HUDEP-2 (cell line): ENCODE data around the gene XCL1.
A peak's percentile ranks its signal among the peaks of the same experiment; 100 is the strongest.
"Not testable (repeated sequence)": the region's sequence is repeated elsewhere in the genome, so short reads cannot be mapped to it uniquely, and the experiment has no call there.

Source experiments
- DNase-seq, 76 experiments: peaks; one replicate each; lab custom pipeline; 2025; ENCODE audit not compliant: unreplicated experiment in 76 of 76; lab: John Stamatoyannopoulos, UW

Gene XCL1, protein sequence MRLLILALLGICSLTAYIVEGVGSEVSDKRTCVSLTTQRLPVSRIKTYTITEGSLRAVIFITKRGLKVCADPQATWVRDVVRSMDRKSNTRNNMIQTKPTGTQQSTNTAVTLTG

DNA sequence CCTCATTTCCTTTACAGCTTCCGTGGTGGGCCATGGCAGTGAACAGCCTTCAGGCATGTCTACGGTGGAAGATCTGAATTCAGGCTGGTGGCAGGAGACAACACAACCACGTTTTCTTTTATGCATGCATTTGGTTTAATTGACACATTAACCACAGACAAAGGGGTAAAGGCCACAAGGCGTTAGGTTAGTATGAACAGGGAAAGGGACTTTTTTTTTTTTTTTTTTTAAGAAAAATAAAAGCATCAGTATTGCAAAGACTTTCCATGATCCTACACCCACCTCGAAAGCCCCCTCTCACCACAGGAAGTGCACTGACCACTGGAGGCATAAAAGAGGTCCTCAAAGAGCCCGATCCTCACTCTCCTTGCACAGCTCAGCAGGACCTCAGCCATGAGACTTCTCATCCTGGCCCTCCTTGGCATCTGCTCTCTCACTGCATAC, at the start of gene XCL1:
XCL1 (plus strand) TSS at position 361 of the 444 bp plus-strand sequence; CDS start at position 394, 33 bp downstream.
- not testable (repeated sequence) for DNase-seq

DNA sequence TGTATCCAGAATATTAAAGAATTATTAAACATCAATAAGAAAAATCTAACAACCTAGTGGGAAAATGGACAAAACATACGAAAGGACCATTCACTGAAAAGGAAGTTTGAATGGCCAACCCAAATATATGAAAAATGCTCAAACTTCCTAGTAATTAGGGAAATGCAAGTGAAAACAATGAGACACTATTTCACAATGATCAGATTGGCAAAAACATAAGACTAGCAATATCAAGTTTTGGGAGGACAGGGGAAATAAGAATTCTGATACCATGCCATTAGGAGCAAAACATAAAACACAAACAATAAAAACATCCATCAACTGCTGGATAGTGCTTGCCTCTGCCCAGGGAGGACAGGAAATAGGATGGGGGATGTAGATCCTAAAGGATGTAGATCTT, 46.9 kb upstream of the XCL1 start:
- no peak for DNase-seq

DNA sequence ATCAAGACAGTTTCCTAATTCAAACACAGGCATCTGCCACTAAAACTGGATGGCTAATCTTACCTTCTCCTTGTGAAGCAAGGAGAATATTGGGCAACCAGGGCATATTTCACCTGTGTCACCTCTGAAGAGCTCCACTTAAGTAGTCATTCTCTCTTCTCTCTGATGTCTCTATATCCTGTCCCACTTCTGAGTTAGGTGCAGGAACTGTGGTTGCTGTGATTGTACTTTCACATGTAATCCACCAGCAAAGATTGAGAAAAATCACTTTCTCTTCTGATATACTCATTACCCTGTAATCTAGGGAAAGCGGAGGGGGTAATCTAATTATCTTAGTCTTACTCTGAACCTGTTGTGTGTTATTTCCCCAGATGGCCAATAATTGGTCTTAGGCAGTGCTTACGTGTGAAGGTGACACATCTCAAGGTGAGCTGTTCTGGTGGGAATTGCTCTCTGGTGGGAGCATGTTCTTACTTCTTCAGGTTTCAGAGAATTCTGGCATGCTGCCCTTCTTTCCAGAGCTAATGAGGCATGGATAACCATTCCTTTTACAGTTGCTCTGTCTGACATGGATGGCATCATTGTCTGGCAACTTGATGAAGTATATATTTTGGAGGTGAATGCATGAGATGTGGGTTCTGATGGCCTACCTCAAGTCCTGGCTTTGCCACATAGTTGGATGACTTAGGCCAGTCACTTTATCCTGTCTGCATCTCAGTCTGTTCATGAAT, 44.6 kb upstream of the XCL1 start:
- no peak for DNase-seq

DNA sequence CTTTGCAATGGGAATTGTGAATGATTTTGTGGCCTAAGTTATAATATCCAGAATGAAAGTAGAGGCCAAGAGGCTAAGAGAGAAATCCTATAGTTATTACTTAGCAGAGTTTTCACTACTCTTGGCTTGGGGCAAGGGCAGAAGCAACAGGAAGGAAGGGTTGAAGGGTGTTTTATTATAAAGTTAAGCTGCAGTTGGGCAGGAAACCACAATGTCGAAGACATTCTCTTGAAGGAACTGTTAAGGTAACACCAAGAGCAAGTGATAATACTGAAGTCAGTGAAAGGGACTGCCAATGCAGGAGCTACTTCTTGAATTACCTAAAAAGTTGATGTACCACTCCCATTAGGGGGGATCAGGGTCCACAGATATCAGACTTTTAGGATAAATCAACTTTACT, 40.9 kb upstream of the XCL1 start:
- no peak for DNase-seq

DNA sequence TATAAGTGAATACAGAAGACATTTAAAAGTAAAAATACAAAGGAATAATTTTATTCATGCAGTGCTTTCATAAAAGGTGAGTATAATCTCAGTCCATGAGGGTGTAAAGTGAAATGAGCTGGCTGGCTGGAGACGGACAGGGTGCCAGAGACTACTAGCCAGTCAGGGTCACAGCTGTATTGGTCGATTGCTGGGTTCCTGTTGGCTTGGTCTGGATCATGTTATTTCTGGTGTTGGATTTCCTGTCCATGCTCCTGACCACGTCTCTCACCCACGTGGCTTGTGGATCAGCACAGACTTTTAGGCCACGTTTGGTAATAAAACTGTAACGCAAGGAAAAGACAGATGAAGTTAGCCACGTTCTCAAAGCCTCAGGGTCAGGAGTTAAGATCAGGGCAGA, 35.6 kb upstream of the XCL1 start:
- not testable (repeated sequence) for DNase-seq

DNA sequence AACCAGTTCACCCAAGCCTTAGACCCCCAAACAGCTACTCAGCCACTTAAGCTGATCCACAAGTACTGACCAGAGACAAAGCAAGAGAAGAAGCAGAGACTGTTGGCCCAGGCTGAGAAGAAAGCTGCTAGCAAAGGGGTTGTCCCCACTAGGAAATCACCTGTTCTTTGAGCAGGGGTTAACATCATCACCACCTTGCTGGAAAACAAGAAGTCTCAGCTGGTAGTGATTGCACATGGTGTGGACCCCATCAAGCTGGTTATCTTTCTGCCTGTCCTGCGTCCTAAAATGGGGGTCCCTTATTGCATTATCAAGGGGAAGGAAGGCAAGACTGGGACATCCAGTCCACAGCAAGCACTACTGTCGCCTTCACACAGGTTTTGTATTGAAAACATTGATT, 33.4 kb upstream of the XCL1 start:
- not testable (repeated sequence) for DNase-seq

DNA sequence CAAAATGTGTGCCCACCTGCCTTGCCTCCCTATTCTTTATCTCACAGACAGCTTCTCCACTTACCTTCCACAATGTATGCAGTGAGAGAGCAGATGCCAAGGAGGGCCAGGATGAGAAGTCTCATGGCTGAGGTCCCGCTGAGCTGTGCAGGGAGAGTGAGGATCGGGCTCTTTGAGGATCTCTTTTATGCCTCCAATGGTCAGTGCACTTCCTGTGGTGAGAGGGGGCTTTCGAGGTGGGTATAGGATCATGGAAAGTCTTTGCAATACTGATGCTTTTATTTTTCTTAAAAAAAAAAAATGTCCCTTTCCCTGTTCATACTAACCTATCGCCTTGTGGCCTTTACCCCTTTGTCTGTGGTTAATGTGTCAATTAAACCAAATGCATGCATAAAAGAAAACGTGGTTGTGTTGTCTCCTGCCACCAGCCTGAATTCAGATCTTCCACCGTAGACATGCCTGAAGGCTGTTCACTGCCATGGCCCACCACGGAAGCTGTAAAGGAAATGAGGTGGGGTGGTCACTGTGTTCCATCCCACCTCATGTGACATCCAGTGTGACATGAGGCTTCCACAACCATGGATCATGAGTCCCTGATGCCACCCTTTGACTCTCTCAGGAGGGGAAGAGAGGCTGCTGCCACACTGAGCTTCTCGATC, 32.4 kb upstream of the XCL1 start, which contains the start of gene XCL2:
XCL2 (minus strand) TSS at position 158 of the 659 bp plus-strand sequence; CDS start at position 125, 33 bp downstream.
- not testable (repeated sequence) for DNase-seq

DNA sequence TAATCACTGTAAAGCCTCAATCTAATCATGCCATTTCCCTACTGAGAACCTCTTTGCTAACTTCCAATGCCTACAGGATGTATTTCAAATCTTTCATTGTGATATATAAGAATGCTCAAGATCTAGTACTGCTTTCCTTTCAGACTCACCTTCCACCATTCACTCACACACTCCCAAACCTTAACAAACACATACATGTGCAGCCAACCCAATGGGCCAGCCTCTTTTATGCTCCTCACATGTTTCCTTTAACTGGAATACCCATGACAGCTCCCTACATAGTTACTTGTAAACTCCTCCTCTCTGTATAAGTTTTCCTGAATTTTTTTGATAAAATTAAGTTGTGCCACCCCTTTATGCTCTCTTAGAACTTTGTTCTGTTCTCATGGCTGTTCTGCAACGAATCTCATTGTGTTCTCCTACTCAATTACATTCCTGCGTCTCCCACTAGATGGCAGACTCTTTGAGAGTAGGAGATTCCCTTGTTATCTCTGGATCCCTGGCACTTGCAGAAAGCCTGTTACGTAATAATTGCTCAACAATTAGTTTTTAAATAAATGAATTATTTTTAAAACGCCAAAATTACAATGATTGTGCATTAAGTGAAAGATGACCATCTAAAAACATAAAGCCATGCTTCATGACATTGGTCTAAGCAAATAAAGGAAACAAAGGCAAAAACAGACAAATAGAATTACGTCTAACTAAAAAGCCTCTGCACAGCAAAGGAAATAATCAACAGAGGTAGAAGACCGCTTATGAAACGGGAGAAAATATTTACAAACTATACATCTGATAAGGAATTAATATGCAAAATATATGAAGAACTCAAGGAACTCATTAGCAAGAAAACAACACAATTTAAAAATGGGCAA, 30.5 kb upstream of the XCL1 start:
- peak in 14 of 76 experiments; percentile 0 to 45 (median 5) for DNase-seq

DNA sequence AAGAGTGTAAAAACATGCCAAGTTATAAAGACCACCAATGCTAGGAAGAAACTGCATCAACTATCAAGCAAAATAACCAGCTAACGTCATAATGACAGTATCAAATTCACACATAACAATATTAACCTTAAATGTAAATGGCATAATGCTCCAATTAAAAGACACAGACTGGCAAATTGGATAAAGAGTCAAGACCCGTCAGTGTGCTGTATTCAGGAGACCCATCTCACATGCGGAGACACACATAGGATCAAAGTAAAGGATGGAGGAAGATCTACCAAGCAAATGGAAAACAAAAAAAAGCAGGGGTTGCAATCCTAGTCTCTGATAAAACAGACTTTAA, 29.9 kb upstream of the XCL1 start:
- not testable (repeated sequence) for DNase-seq

DNA sequence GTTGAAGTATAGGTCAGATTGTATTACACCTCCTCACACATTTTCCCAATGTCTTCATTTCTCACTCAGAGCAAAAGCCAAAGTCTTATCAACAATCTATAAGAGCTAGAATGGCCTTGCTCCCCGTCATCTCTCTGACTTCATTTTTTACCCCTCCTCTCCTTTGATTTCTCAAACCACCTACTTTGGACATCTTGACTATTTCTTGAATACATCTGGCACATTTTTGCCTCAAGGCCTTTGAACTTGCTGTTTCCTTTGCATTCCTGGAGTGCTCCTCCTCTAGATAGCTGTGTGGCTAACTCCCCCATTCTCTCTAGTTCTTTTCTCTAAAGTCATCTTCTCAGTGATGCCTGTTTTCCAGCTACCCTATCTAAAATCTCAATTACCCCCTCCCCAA, 25.4 kb upstream of the XCL1 start:
- DNase-seq, result no peak

DNA sequence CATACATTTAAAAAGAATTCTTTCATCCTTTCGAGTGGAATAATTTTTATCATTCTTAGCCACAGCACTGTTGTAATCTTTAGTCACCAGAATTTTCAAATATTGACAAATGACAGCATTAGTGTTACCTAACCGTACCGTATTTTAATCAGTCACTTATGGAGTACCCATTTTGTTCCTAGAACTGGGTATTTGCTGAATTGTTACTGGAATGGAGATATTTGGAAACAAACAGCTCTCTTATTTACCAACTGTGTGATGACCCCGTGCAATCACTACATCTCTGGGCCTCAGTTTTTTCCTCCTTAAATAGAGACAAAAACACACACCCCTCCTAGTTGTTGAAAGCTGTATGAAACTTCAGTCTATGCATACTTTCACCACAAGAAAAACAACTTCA, 24.7 kb upstream of the XCL1 start:
- no peak for DNase-seq

DNA sequence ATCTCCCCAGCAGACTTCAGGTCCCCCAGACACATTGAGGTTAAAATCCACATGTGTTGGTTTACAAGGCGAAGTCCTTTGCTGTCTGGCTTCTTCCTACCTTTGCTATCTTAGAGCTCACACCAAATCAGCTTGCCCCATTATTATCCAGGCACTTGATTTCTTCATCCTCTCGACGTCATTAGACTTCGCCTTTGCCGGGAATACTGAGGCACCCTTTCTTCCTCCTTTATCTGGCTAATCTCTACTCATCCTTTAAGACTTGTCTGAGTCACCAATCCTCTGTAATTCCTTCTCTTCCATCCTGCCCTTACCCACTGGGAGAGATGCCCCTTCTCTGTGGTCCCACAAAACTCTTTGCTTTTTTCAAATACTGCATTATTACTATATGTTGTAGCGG, 23.4 kb upstream of the XCL1 start:
- no peak for DNase-seq

DNA sequence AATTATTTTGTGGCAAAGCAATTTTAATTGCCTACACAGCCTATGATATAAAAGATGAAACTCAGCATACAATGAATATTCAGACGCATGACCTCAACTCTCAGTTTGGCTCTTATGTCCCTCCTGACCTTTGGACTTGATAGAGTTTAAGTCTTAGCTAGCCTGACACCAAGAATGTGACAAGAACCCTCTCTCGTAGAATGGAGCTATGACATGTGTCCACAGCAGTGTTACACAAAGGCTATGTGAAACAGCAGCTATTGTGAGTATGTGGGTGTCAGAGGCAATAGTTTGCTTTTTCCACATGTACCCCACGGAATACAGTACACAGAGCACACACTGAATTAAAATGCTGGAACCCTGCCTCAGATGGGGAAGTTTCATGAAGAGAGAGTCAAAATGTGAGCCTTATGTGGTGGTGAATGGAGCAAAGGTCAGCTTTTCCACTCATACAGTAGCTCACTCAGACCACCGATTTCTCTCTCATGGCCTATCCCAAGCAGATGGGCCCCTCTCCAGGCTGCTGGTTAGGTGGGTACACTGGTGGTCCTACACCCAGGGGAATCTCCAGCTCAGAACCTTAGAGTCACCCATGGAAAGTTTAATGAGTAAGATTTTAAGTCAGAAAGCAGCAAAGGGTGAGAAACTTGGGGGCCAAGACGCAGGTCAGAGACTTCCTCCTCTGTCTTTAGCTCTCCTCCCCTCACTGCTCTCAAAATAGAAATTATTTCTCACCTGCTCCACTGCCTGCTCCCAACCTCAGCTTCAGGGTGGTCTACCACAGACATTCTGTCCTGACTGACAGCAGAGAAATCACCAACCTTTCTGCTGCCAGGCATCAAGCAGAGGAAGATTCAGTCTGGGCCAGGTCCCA, 22.5 kb upstream of the XCL1 start:
- no peak for DNase-seq

DNA sequence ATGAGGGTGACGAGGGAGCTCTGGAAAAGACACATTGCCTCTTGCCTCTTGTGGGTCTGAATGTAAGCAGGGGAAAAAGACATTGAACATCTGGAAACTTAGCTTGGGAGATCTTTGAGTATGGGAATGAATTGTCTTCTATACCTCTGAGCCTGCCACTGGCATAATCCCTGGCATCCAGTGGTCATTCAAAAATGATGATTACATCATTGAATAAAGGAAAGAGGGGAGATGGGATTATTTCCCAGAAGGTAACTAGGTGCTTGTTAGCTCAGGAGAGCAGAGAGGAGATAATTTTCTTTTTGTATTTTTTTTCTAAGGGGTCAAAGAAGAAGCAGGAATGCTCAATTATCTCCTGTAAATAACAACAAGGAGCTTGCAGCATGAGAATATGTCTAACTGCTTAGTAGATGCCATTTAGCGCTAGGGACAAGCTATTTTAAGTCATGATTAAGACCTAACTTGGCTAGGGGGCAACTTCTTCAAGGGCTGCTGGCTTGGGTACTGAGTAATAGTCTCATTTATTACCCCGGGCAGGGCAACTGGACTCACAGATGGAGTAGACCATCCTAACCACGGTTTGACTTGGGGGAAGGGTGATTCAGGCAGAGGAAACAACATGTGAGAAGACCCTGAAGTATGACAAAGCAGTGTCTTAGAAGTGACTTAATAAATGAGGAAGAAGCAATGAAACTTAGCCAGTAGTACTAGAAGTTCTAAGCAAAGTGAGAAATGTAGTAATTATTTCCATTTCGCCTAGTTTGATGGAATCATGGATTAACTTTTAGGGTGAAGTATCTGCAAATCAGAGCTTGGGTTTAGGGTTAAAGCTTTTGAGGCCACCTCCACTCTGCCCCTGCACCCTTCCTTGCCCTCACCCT, 21.6 kb upstream of the XCL1 start:
- no peak for DNase-seq

DNA sequence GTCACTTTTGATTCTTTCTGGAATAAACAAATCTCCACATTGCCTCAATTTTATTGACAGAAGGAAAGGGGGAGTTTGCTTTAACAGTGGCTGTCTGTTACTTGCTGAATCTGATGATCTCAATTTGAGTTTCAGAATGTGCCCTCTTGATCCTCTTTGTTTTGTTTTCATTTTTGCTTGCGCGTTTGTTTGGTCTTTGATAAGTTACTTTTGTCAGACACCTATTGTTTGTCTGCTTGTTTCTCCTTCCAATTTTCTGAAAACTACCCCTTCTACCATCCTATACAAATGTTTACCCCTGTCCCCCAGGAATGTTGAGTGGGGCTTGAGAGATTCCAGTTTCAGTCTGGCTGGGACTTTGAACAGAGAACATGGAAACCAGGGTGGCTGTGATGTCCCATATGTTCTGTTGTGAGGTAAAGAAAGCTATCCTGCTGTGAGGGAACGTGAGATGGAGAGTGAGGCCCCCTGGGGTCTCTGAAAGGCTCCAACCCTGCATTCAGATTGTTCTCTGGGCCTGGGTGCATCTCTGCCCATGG, 20.8 kb upstream of the XCL1 start:
- no peak for DNase-seq

DNA sequence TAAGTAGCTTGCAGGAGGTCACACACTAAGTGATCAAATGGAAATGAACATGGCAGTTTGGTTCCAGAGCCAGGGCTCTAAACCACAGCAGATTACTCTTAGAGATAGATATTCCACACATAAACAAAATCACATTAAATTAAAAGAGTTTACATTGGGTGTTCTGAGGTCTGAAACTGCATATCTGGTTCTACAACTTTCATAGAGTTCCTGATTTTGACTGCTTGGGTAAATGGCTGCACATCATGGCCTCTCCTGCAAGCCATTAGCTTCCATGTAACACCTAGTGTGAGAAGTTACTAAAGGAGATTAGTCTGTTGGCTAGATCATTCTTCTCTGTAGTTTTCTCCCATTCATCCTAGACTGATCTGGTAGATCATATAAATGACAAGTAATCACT, 19.8 kb upstream of the XCL1 start:
- DNase-seq, result no peak

DNA sequence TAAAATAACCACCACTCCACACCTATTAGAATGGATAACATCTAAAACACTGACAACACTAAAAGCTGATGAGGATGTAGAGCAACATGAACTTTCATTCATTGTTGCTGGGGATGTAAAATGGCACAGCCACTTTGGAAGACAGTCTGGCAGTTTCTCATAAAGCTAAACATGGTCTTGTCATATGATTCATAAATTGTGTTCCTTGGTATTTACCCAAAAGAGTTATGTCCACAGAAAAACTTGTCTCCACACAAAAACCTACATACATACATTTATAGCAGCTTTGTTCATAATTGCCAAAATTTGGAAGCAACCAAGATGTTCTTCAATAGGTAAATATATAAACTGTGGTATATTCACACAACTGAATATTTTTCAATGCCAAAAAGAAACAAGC, 16.0 kb upstream of the XCL1 start:
- no peak for DNase-seq

DNA sequence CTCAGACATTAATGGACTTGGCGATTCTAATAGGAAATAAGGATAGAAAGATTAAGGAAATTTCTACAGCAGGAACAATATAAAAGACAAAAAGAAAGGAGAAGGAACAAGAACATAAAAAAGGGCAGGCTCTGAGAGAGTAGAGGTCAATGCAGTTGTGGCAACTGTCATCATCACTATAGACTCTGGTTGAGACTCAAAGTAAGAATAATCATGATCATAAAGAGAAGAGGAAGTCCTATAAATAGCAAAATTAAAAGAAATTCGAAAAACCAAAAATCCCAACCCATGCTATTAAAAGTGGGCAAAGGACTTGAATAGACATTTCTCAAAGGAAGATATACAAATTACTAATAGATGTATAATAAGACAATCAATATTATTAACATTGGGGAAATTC, 14.4 kb upstream of the XCL1 start:
- no peak for DNase-seq

DNA sequence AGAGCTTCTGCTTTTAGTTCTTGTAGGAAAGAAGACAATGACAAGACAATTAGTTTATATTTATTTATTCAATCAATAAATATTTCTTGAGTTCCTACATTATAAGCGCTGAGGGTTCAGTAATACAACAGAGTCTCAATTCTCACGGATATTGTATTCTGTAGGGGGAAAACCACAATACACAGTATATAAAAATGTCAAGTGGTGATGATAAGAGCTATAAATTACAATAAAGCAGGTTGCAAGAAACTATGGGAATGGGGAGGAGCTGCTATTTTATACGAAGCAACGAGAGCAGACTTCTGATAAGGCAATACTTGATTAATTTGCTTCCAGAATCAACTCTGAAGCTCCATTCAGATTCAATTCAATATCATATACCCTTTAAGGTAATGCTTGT, 10.6 kb upstream of the XCL1 start:
- DNase-seq, result no peak
